ENCODE data around the gene HOTAIR.

The HOTAIR gene

DNA sequence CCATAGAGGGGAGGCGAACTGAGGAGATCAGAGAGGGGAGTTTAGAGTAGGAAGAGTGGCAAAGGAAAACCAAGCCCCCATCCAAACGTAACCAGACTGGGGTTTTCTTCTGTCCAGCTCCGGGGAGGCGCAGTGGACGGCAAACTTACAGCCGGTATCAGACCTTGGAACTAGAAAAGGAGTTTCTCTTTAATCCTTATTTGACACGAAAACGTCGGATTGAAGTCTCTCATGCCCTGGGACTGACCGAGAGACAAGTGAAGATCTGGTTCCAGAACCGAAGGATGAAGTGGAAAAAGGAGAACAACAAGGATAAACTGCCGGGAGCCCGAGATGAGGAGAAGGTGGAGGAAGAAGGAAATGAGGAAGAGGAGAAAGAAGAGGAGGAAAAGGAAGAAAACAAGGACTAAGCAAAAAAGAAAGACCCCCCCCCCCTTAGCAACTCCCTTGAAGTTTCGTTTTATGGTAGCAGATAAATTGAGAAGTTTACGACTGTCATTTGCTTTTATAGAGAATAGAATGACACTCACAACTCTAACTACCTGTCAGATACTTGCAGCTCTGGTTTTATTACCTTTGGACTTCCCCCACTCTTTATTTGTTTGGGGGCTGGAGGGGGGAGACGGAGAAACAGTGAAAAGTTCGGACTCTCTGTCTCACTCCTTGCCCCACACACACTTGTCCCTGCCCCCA, 36.4 kb upstream of the HOTAIR start:
- no peak for DNase-seq

GRCh38 chr12:54010053-54010971, 35.6 kb upstream of the HOTAIR start:
- DNase-seq: no peak

- peak; percentile 49 for DNase-seq
Observed at GRCh38 chr12:54009171-54010052, 34.7 kb upstream of the HOTAIR start.

- no peak for DNase-seq
Observed at GRCh38 chr12:54008260-54008552, 33.5 kb upstream of the HOTAIR start.

DNA sequence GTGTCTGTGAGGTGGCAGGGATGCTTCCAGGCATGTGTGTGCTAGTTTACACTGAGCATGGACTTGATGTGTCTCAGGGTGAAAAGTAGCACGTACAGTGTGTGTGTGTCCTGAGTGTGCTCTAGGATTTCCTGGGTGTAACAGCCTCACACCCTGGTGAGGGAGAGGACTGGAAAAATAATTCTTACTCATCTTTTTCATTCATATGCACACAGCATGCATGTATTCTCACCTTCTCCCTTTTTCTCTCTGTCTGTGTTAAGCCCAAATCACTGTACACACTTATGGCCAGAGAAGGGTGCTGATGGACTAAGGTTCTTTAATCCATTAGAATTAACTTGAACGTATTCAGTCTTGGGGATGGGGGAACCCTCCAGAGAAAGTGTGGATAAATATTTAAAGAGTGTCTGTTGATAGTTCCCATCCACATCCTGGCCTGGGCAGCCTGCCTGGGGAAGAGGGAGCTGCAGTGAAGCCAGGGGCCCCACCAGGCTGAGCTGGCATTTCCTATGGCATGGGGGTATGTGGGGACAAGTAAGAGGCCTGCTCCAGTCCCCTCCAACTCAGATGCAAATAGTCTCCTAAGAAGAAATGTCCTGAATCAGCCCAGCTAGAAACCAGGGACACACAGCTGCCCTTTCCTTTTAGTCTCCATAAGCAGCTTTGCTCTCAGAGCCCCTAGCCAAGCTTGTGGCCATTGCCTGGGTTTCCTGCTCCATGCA, 32.9 kb upstream of the HOTAIR start:
- no peak for DNase-seq

DNA sequence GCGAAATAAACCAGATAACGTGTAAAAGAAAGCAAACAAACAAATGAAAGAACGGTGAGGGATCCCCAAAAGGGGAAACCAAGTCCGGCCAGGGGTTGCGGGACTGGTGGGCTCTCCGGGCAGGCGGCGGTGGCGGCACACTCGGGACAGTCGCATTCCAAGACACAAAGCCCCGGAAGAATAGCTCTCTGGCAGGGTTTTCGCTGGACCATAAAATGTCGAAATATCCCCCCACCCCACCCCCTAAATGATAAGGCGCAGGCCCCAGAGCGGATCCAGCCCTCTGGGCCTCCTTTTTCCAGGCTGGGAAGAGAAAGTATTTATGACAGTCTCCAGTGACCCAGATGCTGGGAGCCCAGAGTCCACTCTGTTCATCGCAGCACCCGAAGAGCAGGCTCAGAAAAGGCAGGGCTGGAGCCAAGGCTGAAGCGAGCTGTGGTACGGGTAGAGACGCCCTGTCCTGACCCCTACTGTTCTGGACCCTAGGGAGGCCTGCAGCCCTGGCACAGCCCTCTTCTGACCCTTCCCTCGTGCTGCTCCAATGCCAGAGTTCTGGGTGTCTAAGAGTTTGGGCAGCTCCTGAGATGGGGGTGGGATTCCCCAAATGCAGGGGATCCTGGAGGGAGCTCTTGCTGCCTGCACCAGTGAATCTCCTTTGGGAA, 31.9 kb upstream of the HOTAIR start:
- no peak for DNase-seq

- peak; percentile 80 for DNase-seq
Observed at GRCh38 chr12:54005853-54006558, 31.3 kb upstream of the HOTAIR start.

DNA sequence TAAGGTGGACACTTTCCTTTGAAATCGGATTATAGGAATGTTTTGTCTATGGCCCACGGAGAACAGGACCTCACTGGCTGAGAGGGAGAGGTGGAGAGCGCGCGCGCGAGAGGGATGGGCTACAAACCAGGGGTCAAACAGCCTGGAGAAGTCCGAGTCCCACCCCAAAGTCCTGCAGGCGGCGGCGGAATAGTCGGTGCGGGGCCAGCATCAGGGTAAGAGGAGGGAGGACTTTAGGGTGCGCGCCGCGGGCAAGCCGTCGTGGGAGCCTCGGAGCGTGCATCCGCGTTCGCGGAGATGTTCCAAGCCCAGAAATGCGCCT, 30.7 kb upstream of the HOTAIR start:
- DNase-seq: no peak

DNA sequence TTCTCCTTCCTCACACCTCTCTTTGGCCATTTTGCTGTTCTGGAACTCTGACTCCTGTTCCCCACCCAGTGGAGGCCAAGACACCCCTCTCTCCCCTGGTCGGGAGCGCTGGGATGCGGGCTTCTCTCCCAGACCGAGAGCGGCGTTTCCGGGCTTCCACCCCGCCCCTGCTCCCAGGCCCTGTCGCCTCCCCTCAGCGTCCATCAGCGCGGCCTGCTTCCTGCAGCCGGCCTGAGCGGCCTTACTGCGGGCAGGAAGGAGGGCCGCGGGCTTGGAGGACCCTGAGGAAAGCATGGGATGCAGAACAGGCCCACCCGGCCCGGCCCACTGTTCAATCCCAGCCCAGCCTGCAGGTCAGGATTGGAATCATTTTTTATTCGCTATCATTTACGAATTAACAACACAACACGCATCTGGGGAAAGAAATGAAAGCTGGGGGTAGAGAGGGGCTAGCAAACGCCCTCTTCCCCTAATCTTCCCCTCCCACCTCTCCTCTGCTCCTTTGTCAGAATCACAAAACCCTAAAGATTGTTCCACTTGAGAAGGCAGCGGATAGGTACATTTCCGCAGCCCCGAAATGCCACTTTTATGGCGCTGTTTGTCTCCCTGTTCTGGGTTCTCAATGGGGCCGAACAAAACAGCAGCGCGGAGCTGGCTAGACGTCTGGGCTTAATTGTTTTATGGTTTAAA, 30.2 kb upstream of the HOTAIR start:
- DNase-seq: no peak

DNA sequence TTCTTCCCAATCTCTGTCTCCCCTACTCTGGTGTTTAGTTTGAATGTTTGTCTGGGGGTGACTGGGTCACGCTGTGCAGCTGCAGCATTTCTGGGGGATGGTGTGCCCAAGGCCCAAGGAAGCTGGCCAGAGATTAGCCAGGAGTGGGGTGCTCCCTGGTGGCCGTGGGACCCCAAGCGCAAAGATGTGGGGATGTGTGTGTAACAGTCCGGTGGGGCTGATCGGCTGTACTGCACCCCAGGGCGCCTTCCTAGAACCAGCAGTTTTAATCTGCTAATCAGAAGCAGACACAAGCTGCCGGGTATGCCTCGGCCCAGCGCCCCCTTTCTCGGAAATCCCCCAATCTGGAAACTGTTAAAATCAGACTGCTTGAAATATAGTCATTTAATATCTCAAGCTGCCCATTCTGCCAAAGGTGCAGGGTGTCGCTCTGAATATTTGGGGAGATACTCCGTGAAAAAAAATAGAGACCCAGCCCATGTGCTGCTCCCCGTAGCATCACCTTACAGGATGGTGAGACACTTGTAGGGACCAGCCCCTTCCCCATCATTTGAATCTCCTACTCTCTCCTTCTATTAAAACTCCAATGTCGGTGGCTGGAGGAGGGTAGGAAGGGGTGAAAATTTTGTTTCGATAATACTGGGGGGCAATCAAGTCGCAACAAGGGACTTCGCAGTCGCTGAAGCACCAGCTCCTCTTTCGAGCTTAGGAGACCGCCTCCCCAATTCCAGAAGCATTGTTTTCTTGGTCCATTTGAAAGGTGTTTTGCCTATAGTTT, 29.5 kb upstream of the HOTAIR start:
- DNase-seq: no peak

- no peak for DNase-seq
Observed at GRCh38 chr12:54003625-54004024, 28.9 kb upstream of the HOTAIR start.

DNA sequence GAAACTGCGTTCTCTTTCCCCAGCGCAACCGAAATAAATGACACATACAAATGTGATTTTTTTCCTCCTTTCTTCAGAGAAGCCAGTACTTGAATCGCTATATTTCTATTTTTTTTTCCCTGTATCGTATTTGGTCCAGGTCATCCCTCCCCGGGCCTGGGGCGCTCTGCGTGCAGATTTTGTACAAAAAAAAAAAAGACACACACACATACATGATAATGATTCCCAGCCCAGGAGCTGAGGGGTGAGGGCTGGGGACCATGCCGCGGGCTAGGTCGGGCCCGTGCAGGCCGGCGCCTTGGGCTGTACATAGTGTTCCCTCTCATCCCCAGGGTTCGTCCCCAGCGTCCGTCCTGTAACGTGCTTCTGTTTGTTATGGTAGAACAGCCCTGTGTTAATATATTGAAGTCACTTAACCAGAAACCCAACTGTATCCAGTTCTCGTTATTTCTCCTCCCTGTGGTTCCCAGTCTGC, 28.2 kb upstream of the HOTAIR start:
- DNase-seq: no peak

GRCh38 chr12:54002278-54002914, 27.6 kb upstream of the HOTAIR start:
- no peak for DNase-seq

- no peak for DNase-seq
Observed at GRCh38 chr12:54001283-54002187, 26.8 kb upstream of the HOTAIR start.

DNA sequence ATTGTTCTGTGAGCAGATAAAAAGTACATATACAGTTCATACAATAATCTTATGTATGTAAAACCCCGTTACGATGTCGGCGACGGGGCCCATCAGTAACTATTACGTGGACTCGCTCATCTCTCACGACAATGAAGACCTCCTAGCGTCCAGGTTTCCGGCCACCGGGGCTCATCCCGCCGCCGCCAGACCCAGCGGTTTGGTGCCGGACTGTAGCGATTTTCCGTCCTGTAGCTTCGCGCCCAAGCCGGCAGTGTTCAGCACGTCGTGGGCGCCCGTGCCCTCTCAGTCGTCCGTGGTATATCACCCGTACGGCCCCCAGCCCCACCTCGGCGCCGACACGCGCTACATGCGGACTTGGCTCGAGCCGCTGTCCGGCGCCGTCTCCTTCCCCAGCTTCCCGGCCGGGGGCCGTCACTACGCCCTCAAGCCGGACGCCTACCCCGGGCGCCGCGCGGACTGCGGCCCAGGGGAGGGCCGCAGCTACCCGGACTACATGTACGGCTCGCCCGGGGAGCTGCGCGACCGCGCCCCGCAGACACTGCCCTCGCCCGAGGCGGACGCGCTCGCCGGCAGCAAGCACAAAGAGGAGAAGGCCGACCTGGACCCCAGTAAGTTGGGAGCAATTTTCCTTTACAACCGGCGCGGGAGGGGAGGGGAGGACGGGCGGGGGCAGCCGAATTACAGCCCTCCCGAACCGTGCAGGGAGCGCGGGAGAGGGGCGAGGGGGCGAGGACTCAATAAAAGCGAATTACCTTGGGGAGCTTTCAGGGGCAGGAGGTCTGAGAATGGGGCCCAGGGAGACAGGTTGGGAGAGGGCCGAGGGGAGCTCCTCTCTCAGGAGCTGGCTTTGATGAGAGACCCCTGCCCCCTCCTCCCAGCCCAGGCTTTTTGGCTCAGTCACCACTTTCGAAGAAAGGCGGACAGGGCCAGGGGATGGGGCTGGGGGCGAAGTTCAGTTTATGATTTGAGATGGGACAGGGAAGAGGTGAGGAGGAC, 25.7 kb upstream of the HOTAIR start, which contains the start of gene HOXC9:
TSS of gene HOXC9 (plus strand) at position 46 of the 999 bp plus-strand sequence. CDS start at position 74, 28 bp downstream.
- peak; percentile 53 for DNase-seq

GRCh38 chr12:53999559-54000115, 24.9 kb upstream of the HOTAIR start:
- peak; percentile 83 for DNase-seq

GRCh38 chr12:53998900-53999236, 24.1 kb upstream of the HOTAIR start:
- DNase-seq: no peak

Measured in EL (cell line).